Measurements from ENCODE around the gene PICK1.

Gene PICK1

GRCh38 chr22:38086942-38087341 lies 29.7 kb downstream of the PICK1 start:
- TF ChIP-seq CTCF (IDR thresholded peaks at IDR 0.05; ENCODE audit: control insufficient read depth, extremely low read depth, insufficient read depth), result no peak
- DNase-seq (ENCODE audit: low read depth), result no peak
- no peak overlapping the region for H3K4me3 ChIP-seq (ENCODE audit: low read depth, low read length)

- TF ChIP-seq CTCF (IDR thresholded peaks at IDR 0.05; ENCODE audit: control insufficient read depth, extremely low read depth, insufficient read depth), result no peak
- no peak overlapping the region for H3K4me3 ChIP-seq (ENCODE audit: low read depth, low read length)
Measured at GRCh38 chr22:38087855-38088254, 30.7 kb downstream of the PICK1 start.

GRCh38 chr22:38088629-38089473 lies 31.6 kb downstream of the PICK1 start:
- no peak for DNase-seq (ENCODE audit: low read depth)
- H3K4me3 ChIP-seq (ENCODE audit: low read depth, low read length), result no peak overlapping the region

More at GRCh38 chr22:38087855-38088254, 30.7 kb downstream of the PICK1 start:
- DNase-seq (ENCODE audit: low read depth), result no peak

GRCh38 chr22:38089474-38089851 lies 32.3 kb downstream of the PICK1 start:
- DNase-seq (ENCODE audit: low read depth), result no peak
- TF ChIP-seq CTCF (IDR thresholded peaks at IDR 0.05; ENCODE audit: control insufficient read depth, extremely low read depth, insufficient read depth), result no peak
- no peak overlapping the region for H3K4me3 ChIP-seq (ENCODE audit: low read depth, low read length)

More at GRCh38 chr22:38088629-38089473, 31.6 kb downstream of the PICK1 start:
- TF ChIP-seq CTCF (IDR thresholded peaks at IDR 0.05; ENCODE audit: control insufficient read depth, extremely low read depth, insufficient read depth), result no peak

- no peak for DNase-seq (ENCODE audit: low read depth)
- no peak overlapping the region for H3K4me3 ChIP-seq (ENCODE audit: low read depth, low read length)
- TF ChIP-seq CTCF (IDR thresholded peaks at IDR 0.05; ENCODE audit: control insufficient read depth, extremely low read depth, insufficient read depth), result no peak
Measured at GRCh38 chr22:38097058-38097457, 39.9 kb downstream of the PICK1 start.

GRCh38 chr22:38097557-38098409 lies 40.6 kb downstream of the PICK1 start:
- TF ChIP-seq CTCF (IDR thresholded peaks at IDR 0.05; ENCODE audit: control insufficient read depth, extremely low read depth, insufficient read depth), result 0 out of 2 replicates have a peak, but pooled peaks have one; percentile 3
- no peak for DNase-seq (ENCODE audit: low read depth)
- H3K4me3 ChIP-seq (ENCODE audit: low read depth, low read length), result no peak overlapping the region

Measured in LNCaP clone FGC (cell line).